ENCODE measurements around the gene UTY.

Gene UTY

DNA sequence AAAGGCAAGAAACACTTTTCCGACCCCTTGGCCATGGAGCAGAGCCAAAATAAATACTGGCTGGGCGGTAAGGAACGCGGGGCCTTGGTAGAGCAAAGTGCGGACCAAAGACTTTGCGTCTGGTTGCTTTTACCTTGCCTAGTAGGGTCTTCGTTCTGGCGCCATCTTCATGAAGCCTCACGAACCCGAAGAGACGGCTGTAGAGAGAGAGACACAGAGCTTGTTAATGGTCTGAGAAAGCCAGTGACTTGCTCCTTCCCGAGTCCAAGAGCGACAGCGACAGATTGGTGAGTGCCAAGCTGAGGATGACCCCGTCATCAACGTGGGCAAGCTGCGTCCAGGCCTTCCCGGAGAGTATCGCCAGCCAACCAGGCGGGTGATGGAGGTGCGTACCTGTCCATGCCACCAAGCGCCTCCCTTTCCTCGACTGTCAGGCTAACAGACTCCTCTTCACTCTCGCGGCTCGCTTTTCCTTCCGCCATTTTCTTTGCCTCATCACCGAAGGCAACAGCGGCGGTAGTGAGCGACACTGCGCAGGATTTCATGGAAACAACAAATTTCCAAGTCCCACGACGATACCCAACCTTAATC, 617 bp downstream of the UTY start:
- Histone ChIP-seq H3K4me3 (ENCODE audit: low read depth, low read length) (no peak overlapping the region), H3K36me3 (ENCODE audit: control insufficient read depth in 2 of 2, insufficient read depth in 1 of 2, low read length in 2 of 2) (no peaks in the 10 kb centered on the region), H3K4me1 (ENCODE audit: control insufficient read depth, insufficient read depth, low read length) (no peaks in the 10 kb centered on the region), H3K9me3 (ENCODE audit: control insufficient read depth, insufficient read depth, low read depth, low read length) (no peaks in the 10 kb centered on the region), H3K27ac (ENCODE audit: extremely low read depth, low read depth, low read length) (no peak overlapping the region)
- CTCF ChIA-PET, result no interaction called here
- POLR2A ChIA-PET, result no interaction called here
- TF ChIP-seq BCL11B (tag by site-specific recombination; IDR thresholded peaks at IDR 0.05; ENCODE audit: low read depth), result no peak
- TF ChIP-seq ZNF391 (tag by site-specific recombination; IDR thresholded peaks at IDR 0.05; ENCODE audit: borderline replicate concordance, low read depth), result no peak
- TF ChIP-seq EGR2 (tag by site-specific recombination; IDR thresholded peaks at IDR 0.05; ENCODE audit: low read depth), result no peak
- no peak for TF ChIP-seq ZNF596 (tag by site-specific recombination; IDR thresholded peaks at IDR 0.05)
- TF ChIP-seq, protein P1, sequence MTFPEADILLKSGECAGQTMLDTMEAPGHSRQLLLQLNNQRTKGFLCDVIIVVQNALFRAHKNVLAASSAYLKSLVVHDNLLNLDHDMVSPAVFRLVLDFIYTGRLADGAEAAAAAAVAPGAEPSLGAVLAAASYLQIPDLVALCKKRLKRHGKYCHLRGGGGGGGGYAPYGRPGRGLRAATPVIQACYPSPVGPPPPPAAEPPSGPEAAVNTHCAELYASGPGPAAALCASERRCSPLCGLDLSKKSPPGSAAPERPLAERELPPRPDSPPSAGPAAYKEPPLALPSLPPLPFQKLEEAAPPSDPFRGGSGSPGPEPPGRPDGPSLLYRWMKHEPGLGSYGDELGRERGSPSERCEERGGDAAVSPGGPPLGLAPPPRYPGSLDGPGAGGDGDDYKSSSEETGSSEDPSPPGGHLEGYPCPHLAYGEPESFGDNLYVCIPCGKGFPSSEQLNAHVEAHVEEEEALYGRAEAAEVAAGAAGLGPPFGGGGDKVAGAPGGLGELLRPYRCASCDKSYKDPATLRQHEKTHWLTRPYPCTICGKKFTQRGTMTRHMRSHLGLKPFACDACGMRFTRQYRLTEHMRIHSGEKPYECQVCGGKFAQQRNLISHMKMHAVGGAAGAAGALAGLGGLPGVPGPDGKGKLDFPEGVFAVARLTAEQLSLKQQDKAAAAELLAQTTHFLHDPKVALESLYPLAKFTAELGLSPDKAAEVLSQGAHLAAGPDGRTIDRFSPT (tag by site-specific recombination; IDR thresholded peaks at IDR 0.05), result no peak
- TF ChIP-seq ZNF707 (tag by site-specific recombination; IDR thresholded peaks at IDR 0.05), result no peak
- no peak for TF ChIP-seq ZNF292 (tag by site-specific recombination; IDR thresholded peaks at IDR 0.05; ENCODE audit: borderline replicate concordance, low read depth)
- no peak for TF ChIP-seq ZNF549 (tag by site-specific recombination; IDR thresholded peaks at IDR 0.05)
- TF ChIP-seq SALL2 (tag by site-specific recombination; IDR thresholded peaks at IDR 0.05; ENCODE audit: borderline replicate concordance), result no peak
- TF ChIP-seq ZNF2 (tag by site-specific recombination; IDR thresholded peaks at IDR 0.05), result no peak
- no peak for TF ChIP-seq ZNF26 (tag by site-specific recombination; IDR thresholded peaks at IDR 0.05)
- TF ChIP-seq, protein P2, sequence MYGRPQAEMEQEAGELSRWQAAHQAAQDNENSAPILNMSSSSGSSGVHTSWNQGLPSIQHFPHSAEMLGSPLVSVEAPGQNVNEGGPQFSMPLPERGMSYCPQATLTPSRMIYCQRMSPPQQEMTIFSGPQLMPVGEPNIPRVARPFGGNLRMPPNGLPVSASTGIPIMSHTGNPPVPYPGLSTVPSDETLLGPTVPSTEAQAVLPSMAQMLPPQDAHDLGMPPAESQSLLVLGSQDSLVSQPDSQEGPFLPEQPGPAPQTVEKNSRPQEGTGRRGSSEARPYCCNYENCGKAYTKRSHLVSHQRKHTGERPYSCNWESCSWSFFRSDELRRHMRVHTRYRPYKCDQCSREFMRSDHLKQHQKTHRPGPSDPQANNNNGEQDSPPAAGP (tag by site-specific recombination; IDR thresholded peaks at IDR 0.05), result no peak
- no peak for TF ChIP-seq ZNF146 (tag by site-specific recombination; IDR thresholded peaks at IDR 0.05)
- TF ChIP-seq ZNF830 (tag by site-specific recombination; IDR thresholded peaks at IDR 0.05; ENCODE audit: low read depth), result no peak
- no peak for TF ChIP-seq ZNF341 (tag by site-specific recombination; IDR thresholded peaks at IDR 0.05; ENCODE audit: low read depth)
- TF ChIP-seq PRDM6 (tag by site-specific recombination; IDR thresholded peaks at IDR 0.05), result no peak

GRCh38 chrY:13478126-13478785, 1.6 kb downstream of the UTY start:
- TF ChIP-seq CTCF (tag by site-specific recombination; IDR thresholded peaks at IDR 0.05) (no peak), REPIN1 (tag by site-specific recombination; IDR thresholded peaks at IDR 0.05; ENCODE audit: low read depth) (no peak), YY2 (tag by site-specific recombination; IDR thresholded peaks at IDR 0.05) (no peak), ZNF518A (tag by site-specific recombination; conservative IDR thresholded peaks at IDR 0.05; ENCODE audit: low read depth) (no peak)
- Histone ChIP-seq H3K4me1 (ENCODE audit: control insufficient read depth, insufficient read depth, low read length) (no peaks in the 10 kb centered on the region), H3K27ac (ENCODE audit: extremely low read depth, low read depth, low read length) (no peak overlapping the region), H3K4me3 (ENCODE audit: low read depth, low read length) (no peak overlapping the region), H3K9me3 (ENCODE audit: control insufficient read depth, insufficient read depth, low read depth, low read length) (no peaks in the 10 kb centered on the region), H3K36me3 (ENCODE audit: control insufficient read depth in 2 of 2, insufficient read depth in 1 of 2, low read length in 2 of 2) (no peaks in the 10 kb centered on the region)
- POLR2A ChIA-PET, result no interaction called here
- CTCF ChIA-PET, result no interaction called here
